NCI-H2196 treated with DMSO at 0.1 percent for 48 hours (cell line): ENCODE measurements around the gene ZP1.

Experiments used
- DNase-seq: peaks from one replicate; lab custom pipeline; 2025; ENCODE audit not compliant: unreplicated experiment; lab: John Stamatoyannopoulos, UW

ZP1 gene

DNA sequence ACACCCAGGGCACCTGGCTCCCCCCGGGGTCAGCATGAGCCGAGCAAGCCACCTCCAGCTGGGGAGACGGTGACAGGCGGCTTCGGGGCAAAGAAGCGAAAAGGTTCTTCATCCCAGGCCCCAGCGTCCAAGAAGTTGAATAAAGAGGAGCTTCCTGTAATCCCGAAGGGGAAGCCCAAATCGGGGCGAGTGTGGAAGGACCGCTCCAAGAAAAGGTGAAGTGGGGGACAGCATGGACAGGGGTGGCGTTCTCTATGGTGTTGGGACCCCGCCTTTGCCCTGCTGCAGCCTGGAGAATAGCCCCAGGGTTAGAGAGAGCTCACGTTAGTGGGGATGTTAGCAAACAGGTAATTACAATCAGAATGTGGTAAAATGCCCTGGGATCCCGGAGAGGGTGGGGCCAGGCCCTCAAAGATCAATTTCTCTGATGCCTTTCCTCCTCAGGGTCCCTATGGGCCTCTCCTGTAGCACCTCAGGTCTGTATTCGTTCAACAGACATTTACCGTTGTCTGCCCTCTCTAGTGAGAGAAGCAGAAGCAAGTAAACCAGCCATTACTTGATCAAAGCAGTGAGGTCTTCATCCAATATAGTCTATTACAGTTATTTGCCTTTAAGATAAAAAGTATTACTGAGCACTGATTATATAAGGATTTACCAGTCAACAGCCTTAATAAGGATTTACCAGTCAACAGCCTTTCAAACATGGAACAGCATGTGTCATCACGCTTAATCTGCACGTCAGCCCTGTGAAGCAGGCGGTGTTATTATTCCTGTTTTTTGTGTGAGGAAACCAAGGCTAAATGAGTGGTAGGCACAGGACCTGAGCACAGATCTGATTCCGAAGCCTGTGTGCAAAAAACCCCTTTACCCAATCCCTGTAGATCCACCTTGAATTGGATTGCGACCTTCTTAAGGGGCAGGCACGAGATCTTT lies 24.4 kb upstream of the ZP1 start:
- no peak for DNase-seq

DNA sequence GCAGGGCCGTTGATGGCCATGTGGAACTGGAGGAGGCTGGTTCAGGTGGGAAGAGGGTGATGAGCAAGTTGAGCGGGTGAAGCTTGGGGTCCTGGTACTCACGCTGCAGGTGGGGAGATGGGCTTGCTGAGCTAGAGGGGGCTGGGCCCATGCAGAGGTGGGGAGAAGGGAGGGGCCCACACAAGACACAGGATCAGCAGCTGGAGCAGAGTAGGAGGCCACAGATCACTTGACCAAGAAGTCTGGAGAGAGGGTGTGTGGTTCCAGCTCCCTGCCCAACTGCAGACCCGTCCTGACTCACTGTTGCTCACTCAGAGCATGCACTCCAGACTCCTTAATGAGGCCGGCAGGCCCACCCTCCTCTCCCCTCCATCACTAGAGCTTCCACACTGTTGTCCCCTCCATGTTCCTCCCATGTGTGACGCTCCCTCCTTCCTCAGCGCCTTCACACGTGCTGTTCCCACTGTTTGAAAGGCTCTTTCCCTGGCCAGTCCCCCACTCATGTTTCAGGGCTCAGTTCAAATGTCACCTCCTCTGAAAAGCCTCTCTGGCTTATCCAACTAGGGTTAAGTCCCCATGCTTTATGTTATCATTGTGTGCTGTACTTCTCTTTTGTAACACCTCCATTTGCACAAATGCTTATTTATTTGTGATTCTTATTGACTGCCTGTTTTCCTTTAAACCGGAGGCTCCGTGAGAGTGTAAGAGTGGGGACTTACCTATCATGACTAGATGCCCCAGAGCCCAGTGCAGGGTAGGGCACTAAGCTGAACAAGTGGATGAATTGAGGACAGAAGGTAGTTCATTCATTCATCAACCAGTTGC lies 23.1 kb upstream of the ZP1 start:
- no peak for DNase-seq

DNA sequence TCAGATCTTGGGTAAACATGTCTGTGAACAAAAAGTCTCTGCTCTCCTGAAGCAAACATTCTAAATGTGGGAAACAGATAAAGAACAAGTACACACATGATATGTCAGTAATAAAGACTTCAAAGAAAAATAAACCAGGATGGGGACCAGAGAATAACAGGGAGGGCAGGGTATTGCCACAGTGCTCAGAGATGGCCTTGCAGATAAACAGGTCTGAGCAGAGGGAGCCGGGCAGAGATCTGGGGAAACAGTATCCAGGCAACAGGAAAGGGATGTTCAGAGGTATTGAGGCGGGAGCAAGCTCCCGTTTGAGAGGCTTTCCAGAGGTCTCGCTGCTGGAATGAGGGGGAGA lies 22.5 kb upstream of the ZP1 start:
- no peak for DNase-seq

DNA sequence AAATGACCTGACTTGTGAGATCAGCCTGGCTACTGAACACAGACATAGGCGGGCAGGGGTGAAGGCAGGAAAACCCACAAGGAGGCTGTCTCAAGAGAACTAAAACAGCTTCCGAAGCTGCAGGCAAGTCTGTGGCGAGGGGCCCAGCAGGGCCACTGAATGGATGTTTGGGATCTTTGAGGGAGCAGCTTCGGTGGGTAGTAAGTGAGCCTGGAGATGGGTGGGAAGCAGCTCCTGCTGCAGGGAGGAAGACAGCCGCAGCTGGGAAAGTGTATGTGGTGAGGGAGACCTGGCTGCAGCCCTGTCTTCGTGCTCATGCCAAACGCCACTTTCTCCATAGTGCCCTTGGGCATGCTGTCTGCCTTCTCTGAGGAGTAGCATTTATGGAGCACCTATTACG lies 22.0 kb upstream of the ZP1 start:
- DNase-seq = no peak

DNA sequence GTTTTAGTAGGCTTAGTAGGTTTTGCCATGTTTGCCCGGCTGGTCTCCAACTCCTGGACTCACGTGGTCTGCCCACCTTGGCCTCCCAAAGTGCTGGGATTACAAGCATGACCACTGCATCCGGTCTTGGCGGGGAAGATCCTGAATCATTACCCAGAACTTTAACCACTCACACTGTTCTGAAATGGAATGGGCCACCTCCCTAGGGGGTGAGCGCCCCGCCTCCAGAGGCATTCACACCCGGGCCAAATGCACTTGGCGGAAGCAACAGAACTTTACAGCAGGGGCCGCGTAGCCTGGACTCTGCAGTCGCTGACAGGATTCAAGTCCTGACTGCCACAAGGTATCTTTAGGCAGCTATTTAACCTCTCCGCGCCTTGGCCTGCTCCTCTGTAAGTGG lies 20.1 kb upstream of the ZP1 start:
- no peak for DNase-seq

DNA sequence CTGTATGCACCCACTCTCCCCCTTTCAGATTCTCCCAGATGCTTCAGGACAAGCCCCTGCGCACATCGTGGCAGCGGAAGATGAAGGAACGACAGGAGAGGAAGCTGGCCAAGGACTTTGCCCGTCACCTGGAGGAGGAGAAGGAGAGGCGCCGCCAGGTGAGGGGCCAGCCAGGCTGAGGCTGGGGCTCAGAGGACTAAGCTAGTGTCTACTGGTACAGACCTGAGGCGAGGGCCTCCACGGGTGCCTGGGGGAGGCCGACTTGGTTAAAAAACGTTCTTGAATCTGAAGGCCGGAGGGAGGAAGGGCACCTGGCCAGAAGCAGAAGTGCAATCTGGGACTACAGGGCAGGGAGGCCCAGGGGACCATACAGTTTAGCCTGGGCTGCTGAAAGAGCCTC lies 19.4 kb upstream of the ZP1 start:
- no peak for DNase-seq

DNA sequence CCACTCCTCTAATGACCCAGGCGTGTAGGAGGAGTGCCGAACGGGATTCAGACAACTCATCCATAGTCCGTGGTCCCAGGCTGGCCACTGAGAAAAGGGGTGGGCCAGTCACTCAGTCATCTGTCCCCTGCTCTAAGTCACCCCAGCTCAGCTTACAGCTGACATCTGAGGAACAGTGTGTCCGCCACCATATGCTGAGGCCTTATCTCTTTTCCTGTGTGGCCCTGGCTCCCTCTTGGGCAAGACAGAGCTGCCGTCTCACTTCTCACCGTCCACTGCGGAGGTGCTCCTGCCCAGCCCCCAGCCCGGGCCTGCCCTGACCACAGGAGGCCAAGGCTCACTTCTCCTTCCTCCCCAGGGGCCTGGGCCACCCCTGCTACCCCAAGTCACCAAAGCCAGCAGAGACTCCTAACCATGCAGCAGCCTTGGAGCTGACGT lies 18.6 kb upstream of the ZP1 start:
- DNase-seq = no peak

DNA sequence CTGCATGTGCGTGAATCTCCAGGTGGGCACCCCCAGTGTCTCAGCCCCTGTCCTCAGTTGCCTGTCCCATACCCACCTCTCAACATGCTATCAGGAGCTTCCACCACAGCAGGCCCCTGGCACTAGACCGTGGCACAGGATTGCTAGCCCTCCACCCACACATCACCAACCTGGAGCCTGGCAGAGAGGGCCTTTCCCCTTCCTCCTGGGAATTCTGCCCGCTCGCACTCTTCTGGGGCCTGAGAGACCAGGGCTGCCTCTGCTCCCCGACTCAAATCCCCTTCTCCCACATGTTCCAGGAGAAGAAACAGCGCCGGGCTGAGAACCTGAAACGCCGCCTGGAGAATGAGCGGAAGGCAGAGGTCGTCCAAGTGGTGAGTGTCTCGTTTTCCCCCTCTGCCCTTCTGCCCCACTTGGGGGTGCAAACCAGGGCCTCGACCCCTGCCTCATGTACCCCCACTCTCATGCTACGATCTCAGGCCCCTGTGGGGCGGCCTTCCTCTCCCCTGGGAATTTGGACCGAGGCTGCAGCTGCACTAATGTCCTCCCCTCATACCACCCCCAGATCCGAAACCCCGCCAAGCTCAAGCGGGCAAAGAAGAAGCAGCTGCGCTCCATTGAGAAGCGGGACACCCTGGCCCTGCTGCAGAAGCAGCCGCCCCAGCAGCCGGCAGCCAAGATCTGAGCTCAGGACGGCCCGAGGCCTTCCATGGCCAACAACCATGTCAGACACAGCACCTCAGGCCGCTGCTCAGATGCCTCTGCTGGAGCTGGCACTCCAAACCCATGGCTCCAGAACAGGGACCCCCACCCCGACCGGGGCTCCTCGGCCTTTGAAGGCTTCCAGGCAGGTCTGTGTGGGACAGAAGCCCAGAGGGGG lies 17.5 kb upstream of the ZP1 start:
- DNase-seq = no peak

DNA sequence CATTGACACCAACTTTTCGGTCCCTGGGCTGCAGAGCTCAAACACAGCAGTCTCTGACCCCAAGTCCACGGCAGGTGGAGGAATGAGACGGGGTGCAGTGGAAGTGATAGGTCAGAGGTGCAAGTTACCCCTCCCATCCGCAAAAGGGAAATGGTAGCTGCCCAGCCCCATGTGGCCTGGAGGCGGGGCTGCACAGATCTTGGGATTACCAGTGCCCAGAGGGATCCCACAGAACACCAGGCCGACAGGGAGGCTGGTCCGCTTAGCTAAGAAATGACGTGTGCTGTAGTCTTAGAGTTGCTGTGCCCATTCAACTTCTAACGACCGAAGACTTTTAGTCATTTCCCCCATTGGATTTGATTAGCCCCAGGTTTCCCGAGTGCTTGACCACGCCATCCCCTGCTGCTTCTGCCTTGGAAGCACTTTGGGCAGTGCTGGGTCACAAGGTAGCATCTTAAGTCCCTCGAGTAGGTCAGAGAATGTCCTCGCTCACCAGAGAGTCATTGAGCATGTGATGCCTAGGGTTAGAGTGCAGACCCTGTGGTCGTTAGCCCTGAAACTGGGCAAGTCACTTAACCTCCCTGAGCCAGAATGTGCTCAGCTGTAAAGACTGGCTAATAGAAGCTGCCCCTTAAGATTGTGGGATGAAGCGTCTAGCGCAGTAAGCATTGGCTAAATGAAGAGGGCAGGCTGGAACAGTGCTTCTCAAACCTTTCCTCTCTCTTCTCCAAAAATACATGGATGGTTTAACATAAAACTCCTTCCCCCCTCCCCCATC lies 15.8 kb upstream of the ZP1 start:
- no peak for DNase-seq

DNA sequence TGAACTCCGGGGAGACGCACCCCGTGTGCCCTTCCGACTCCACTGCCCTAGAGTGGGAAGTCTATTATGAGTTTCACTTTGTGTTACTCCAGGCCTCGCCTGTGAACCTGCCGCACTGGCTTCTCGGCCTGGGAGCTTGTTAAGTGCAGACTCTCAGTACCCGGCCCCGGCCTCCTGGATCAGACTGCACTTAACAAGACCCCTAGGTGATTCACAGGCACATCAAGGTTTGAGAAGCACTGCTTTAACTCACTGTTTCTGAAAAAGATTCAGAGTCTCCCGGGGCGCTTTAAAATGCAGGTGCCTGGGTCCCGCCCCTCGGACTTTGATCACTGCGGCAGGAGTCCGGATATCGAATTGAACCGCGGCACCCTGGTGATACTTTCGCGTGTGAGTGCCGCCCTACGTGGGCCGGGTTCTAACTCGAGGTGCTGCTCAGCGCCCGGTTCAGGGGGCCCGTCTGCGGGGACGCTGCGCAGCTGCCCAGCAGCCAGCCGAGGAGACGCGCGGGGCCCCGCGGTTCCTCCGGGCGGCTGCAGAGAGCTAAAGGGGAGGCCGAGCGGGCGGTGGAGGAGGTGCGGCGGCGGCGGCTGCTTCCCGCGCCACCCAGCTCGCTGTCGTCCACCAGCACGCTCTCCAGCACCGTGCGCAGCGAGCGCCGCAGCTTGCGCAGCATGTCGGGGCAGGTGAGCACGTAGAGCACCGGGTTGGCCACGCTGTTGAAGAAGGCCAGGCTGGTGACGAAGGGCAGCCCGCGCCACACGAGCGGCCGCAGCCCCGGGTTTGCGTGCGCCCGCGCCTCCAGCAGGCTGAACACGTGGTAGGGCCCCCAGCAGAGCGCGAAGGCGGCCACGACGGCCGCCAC lies 15.0 kb upstream of the ZP1 start:
- DNase-seq = no peak

DNA sequence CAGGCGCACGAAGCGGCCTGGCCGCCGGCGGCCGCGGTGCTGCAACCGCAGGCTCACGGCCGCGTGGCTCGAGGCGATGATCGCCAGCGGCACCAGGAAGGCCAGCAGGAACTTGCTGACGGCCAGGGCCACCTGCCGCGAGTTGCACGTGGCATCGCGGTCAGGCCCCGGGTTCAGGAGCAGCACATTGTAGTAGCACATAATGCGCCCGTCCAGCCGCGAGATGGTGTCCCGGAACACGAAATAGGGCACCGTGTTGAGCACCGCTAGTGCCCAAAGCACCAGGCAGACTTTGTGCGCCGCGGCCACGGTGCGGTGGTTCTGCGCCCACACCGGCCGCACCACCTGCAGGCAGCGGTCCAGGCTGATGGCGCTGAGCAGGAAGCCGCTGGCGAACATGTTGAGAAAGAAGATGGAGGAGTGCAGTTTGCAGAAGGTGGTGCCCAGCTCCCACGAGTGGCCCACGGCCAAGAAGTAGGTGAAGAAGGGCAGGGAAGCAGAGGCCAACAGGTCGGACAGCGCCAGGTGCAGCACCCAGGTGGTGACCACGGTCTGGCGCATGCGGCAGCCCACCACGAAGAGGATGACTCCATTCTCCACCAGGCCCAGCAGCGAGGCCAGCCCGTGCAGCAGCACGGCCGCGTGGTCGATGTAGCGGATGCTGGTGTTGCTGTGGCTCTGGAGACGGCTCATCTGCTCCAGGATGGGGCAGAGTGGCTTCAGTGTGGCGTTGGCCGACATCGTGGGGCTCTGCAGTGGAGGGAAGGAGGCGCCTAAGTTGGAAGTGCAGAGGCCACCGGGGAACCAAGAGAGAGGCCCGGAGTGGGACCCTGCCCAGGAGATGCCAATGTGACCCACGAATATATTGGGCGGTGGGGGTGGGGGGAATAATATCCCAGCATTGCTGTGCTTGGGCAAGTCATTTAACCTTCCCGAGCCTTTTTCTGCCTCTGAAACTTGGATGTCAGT lies 14.1 kb upstream of the ZP1 start:
- no peak for DNase-seq

DNA sequence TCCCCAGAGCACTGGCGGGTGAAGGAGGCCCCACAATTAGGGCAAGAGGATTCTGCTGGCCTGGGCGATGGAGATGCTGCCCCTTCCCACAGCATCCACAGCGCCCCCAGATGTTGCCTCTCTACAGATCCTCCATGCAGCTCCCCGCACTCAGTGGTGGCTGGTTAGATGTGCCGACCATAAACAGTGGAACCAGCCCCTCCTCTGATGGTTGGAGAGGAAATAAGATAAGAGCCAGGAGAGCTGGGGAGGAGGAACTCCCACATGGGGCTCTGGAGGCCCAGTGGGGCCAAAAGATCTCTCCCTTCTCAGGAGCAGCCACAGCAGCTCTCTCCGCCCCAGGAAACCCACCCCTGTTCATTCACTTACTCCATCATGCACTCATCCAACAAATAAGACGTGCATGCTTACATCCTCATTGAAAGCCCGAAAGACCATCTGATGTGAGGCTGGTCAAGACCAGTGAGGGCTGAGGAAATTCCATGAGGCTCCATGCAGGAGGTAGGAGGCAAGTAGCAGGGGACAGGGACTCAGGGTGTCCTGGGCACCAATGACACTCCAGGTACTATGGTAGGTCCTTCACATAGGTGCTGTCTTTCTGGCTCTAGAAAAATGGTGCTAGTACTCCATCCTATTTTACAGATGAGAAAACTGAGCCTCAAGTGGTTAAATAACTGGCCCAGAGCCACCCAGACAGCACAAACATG lies 13.0 kb upstream of the ZP1 start:
- DNase-seq = no peak

DNA sequence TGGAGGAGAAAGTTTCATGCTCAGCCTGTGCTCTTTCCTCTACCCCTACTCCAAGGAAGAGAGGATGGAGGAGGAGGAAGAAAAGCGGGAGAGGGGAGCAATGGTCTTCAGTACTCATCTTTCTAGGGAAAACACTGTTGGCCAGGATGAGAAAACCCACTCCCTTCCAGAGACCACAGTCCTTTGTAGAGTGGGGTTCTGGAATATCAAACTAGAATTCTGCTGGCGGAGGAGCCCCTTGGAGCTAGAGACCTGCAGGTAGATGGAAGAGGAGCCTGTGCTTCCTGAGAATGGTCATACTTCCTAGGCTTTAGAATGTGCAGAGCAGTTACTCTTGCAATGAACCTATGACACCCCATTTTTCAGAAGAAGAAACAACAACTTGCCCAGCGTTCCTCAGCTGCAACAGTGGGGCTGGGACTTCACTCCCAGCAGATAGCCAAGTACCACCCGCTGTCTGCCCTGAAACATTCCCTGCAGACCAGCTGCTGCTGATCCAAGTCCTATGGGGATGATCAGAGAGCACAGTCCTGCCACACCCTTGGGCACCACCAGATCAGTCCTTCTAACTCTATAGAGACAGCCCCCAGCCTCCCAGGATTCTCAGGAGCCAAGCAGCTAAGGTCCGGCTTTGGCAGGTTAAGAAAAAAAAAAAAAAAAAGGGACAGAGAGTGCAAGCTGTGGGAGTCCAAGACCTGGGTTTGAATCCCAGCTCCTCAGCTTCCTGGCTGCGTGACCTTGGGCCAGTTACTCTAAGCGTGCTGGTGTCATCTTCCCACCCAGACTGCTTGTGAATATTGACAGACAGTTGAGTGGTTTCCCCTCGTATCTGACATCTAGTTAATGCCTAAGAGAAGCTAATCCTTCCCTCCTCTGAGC lies 12.3 kb upstream of the ZP1 start:
- no peak for DNase-seq

DNA sequence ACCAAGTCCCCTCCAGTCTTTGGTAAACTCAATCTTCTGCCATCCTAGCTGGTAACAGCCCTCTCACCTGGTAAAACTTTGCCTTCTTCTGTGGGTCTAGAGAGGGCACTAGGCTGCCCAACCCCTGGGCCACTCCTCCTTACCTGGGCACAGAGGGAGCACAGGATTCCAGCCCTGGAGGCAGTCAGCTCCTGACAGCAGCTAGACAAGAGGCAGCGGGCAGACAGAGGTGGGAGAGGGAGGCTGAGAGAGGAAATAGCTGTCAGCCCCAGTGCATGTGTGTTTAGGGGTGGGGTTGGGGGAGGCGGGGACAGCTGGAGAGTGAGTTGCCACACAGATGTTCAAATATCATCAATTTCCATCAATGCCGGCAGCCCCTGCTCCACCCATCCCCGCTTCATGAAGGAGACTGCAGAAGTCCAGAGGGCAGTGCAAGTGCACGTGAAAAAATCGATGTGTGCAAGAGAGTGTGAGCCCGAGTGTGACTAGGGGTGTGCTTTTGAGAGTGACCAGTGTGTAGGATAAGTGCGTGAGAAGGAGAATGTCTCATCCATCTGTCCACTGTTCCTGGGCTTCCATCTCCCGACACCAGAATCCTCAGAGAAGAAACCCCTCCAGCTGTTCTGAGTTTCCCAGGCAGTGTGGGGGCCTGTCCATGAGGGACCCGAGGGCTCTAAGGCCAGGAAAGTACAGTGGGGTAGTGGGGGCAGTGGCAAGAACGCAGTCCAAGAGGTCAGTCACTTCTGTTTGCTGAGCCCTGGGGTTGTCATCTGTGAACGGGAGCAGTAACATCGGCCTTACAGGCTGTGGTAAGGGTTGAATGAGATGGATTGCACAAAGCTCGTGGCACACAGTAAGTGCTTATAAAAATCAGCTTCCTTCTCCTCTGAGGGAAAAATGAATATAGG lies 11.4 kb upstream of the ZP1 start, which contains the start of gene PTGDR2:
Gene PTGDR2 (minus strand): TSS at position 225 of the 908 bp plus-strand sequence. CDS start 2,228 bp downstream, outside the sequence.
- no peak for DNase-seq

DNA sequence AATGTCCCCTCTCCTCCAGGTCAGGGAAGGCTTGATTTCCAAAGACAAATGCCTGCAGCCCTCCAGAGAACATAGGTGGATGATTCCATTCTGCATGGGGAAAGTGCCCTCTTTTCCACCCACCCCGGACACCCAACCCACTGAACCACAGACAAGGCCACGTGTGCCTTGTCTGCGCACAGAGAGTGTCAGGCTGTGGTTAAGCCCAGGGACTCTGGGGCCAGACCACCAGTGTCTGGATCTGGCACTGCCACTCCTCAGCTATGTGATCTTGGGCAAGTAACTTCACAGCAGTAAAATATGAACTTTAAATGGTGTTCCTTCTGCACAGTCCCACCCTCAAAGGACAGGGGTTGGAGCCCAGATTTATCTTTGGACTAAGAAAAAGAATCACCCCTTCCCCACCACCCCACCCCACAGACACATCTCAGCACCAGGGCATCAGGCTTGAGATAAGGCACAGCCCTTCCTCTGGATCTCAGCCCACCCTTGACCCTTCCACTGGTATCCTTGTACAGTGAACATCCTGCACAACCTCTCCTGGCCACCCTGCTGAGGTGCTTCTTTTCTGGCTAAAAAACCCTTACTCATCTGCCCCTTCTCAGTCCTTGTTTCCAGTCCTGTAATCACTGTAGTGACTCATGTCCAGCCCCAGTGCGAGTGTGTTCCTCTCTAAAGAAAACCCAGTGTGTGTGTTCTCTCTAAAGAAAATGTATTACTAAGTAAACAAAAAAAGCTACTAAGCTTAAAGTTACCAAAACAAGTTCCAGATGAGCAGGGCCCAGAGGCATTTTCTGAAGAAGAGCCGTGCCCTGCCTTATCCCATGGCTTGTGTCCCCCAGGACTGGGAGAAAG lies 9.7 kb upstream of the ZP1 start:
- no peak for DNase-seq
